IMR-90 (cell line): Measurements from ENCODE around the gene TMEM184B. TPM values are rescaled to one million over a fixed set of nuclear protein-coding genes. Genes with fewer than 3 reads are reported as not detected.

Source experiments
- ATAC-seq: fragments of 200-7000 bp; cut with Tn5 transposase; 2 replicates; pipeline ENCODE4 v1.9.1; 2020; ENCODE audit warnings: low read depth, mild to moderate bottlenecking, moderate library complexity
- BruUV-seq: library from RNA; stranded (reverse); fragments of 400-500 nt; replicated peaks from 2 replicates; lab custom pipeline; 2021; lab: Mats Ljungman, UMichigan
- CTCF ChIA-PET: fragments of 300-600 bp; formaldehyde crosslinking; extraction: SDS; loops from one replicate; lab custom pipeline; 2021; ENCODE audit warnings: antibody characterized with exemption; lab: Yijun Ruan, JAX
- POLR2A ChIA-PET: fragments of 300-600 bp; sonication (Branson Sonifier 250); formaldehyde crosslinking; loops from one replicate; lab custom pipeline; 2022; ENCODE audit warnings: antibody characterized with exemption; ENCODE audit not compliant: unreplicated experiment; lab: Charles Lee
- DNase-seq: peaks from one replicate; pipeline ENCODE4 v3.0.0; 2013
- H2AFZ ChIP-seq: replicated peaks from 2 replicates; pipeline ENCODE3; 2013; ENCODE audit warnings: low read length, mild to moderate bottlenecking; ENCODE audit not compliant: poor library complexity
- H2AK5ac ChIP-seq: 2 replicates; pipeline ENCODE4 v1.6.1; 2013; ENCODE audit warnings: low read depth, low read length, inconsistent platforms
- H2AK9ac ChIP-seq: replicated peaks from 2 replicates; pipeline ENCODE3; 2013; ENCODE audit warnings: mild to moderate bottlenecking, low read depth, low read length, moderate library complexity; ENCODE audit not compliant: poor library complexity
- H2BK120ac ChIP-seq: 2 replicates; pipeline ENCODE4 v1.6.1; 2013; ENCODE audit warnings: low read depth, low read length, inconsistent platforms
- H2BK15ac ChIP-seq: 3 replicates; pipeline ENCODE4 v1.6.1; 2013; ENCODE audit warnings: low read depth, low read length, inconsistent platforms
- H2BK20ac ChIP-seq: 2 replicates; pipeline ENCODE4 v1.6.1; 2013; ENCODE audit warnings: low read depth, mild to moderate bottlenecking, inconsistent platforms, low read length, moderate library complexity
- H2BK5ac ChIP-seq: 2 replicates; pipeline ENCODE4 v1.6.1; 2013; ENCODE audit warnings: mild to moderate bottlenecking, low read depth, low read length, inconsistent platforms; ENCODE audit not compliant: poor library complexity, severe bottlenecking
- H3K14ac ChIP-seq: replicated peaks from 2 replicates; pipeline ENCODE4 v1.6.1; 2013; ENCODE audit warnings: low read depth, low read length, inconsistent platforms
- H3K18ac ChIP-seq: 2 replicates; pipeline ENCODE4 v1.6.1; 2013; ENCODE audit warnings: low read depth, low read length, control low read depth
- H3K23ac ChIP-seq: 2 replicates; pipeline ENCODE4 v1.6.1; 2013; ENCODE audit warnings: low read depth, low read length, inconsistent platforms
- H3K27ac ChIP-seq: 2 replicates; pipeline ENCODE4 v1.5.1; 2013; ENCODE audit warnings: mild to moderate bottlenecking, control low read depth, low read length; ENCODE audit not compliant: insufficient read depth
- H3K27me3 ChIP-seq: 2 replicates; pipeline ENCODE4 v1.6.1; 2013; ENCODE audit warnings: low read length; ENCODE audit not compliant: control insufficient read depth, insufficient read depth
- H3K36me3 ChIP-seq: 2 replicates; pipeline ENCODE4 v1.6.1; 2013; ENCODE audit warnings: low read length, mixed read lengths; ENCODE audit not compliant: control insufficient read depth, insufficient read depth
- H3K4ac ChIP-seq: 2 replicates; pipeline ENCODE4 v1.6.1; 2013; ENCODE audit warnings: low read depth, low read length, inconsistent platforms
- H3K4me1 ChIP-seq: 2 replicates; pipeline ENCODE4 v1.6.1; 2013; ENCODE audit warnings: low read length, mixed read lengths; ENCODE audit not compliant: control insufficient read depth, insufficient read depth
- H3K4me2 ChIP-seq: 2 replicates; pipeline ENCODE4 v1.6.1; 2013; ENCODE audit warnings: low read depth, mild to moderate bottlenecking, control low read depth, low read length, moderate library complexity
- H3K4me3 ChIP-seq: 2 replicates; pipeline ENCODE4 v1.5.1; 2013; ENCODE audit warnings: low read depth, mild to moderate bottlenecking, control low read depth, low read length, moderate library complexity; ENCODE audit not compliant: insufficient read depth
- H3K56ac ChIP-seq: 2 replicates; pipeline ENCODE4 v1.6.1; 2013; ENCODE audit warnings: low read length, inconsistent platforms; ENCODE audit not compliant: insufficient read depth; ENCODE audit errors: extremely low read depth
- H3K79me1 ChIP-seq, 2 experiments: 2 replicates each; pipeline ENCODE4 v1.6.1; 2013; ENCODE audit warnings: low read length in 2 of 2, inconsistent platforms in 1 of 2, low read depth in 1 of 2
- H3K9ac ChIP-seq: 2 replicates; pipeline ENCODE4 v1.6.1; 2013; ENCODE audit warnings: low read depth, low read length, control low read depth
- H3K9me1 ChIP-seq: 2 replicates; pipeline ENCODE4 v1.6.1; 2013; ENCODE audit warnings: low read length, inconsistent platforms; ENCODE audit not compliant: insufficient read depth
- H3K9me3 ChIP-seq: 2 replicates; pipeline ENCODE4 v1.6.1; 2013; ENCODE audit warnings: low read length; ENCODE audit not compliant: control insufficient read depth, insufficient read depth
- H4K20me1 ChIP-seq: 2 replicates; pipeline ENCODE4 v1.6.1; 2013; ENCODE audit warnings: low read length, inconsistent platforms; ENCODE audit not compliant: insufficient read depth
- H4K5ac ChIP-seq: 2 replicates; pipeline ENCODE4 v1.6.1; 2013; ENCODE audit warnings: mild to moderate bottlenecking, low read depth, low read length, control low read depth
- H4K8ac ChIP-seq, 2 experiments: 2 replicates each; pipeline ENCODE4 v1.6.1; 2013; ENCODE audit warnings: low read depth in 2 of 2, low read length in 2 of 2, control low read depth in 1 of 2, inconsistent platforms in 1 of 2
- H4K91ac ChIP-seq: 2 replicates; pipeline ENCODE4 v1.6.1; 2013; ENCODE audit warnings: low read depth, low read length, inconsistent platforms; ENCODE audit not compliant: insufficient read depth
- RFX5 ChIP-seq: IDR thresholded peaks from 2 replicates; pipeline ENCODE4 v1.8.0; 2012; ENCODE audit warnings: low read depth, mild to moderate bottlenecking, low read length, moderate library complexity
- WGBS, 2 experiments: methylation state at CpG; one replicate each; pipeline versions ENCODE4 v1.1.5 to v1.1.7; 2013; ENCODE audit warnings: missing lambda C conversion rate in 2 of 2; ENCODE audit not compliant: insufficient read length in 1 of 2; ENCODE audit errors: extremely low coverage in 2 of 2; 5-methylcytosine and 5-hydroxymethylcytosine counted together
- dilution Hi-C: fragments of 300-500 bp; cut with HindIII; formaldehyde crosslinking; loops from one replicate; pipeline ENCODE4 v1.14.3; 2018; ENCODE audit warnings: low sequenced_read_pairs; ENCODE audit not compliant: unreplicated experiment
- in situ Hi-C: fragments of 300-500 bp; cut with MboI; formaldehyde crosslinking; loops from 3 replicates; pipeline ENCODE4 v1.14.3; 2019; ENCODE audit warnings: low sequenced_read_pairs, inconsistent platforms, mixed read lengths
- intact Hi-C: fragments of 100-400 bp; cut with micrococcal nuclease; formaldehyde crosslinking; loops from 2 replicates; pipeline ENCODE4 v1.10.0; 2022
- polyA plus RNA-seq, 3 experiments: library from polyadenylated mRNA; depleted of rRNA; stranded (reverse); fragments of >200 nt; gene quantifications; 2 replicates each; pipeline ENCODE4 v1.2.3, GENCODE V29; 2012; ENCODE audit warnings: low replicate concordance in 1 of 3
- total RNA-seq: library from RNA; depleted of rRNA; stranded (reverse); fragments of >200 nt; gene quantifications from 2 replicates; pipeline ENCODE4 v1.2.3, GENCODE V29; 2012
- TF ChIP-seq, protein P1 (sequence below): conservative IDR thresholded peaks from 2 replicates; pipeline ENCODE4 v1.5.1; 2012; ENCODE audit warnings: mild to moderate bottlenecking, low read depth, low read length, improper control_type of control experiment

TMEM184B gene
- total and polyA plus RNA-seq, 2 of the 4 experiments (the other 2 are of a cell fraction): 9.1 to 81.1 TPM

DNA sequence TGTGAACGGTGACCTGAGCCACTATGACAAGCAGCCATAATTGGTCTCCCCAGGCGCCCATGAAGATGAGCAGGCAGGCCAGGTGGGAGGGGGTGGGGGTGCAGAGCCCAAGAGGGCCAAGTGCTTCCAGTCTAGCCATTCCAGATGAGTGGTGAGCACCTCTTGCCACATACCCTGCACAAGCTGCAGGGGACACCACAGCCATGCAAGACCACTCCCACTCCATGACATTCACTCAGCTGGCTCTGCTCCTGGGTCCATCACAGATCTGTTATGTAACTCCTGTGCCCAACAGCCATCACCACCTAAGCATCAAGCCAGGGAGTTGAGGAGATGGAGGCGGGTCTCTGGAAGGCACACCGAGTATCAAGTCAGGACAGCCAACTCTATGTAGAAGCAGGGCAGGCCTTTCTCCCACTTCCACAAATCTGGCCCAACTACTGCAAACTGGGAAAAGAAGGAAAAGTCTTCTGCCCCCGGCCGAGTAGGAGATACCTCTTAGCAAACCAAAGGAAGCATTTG is 8.4 kb downstream of the TMEM184B start:
- DNase-seq (no peak), ATAC-seq (no peak)
- Histone ChIP-seq H2BK15ac (no peak overlapping the region), H3K4ac (no peak overlapping the region), H3K27ac (no peak overlapping the region), H3K79me1 (peaks cover 6 to 94% of the 10 kb centered on the region in 2 experiments; a peak in 3 of 4 replicates), H2AK5ac (no peak overlapping the region; the same call in 1 of the 2 replicates), H3K18ac (no peak overlapping the region), H4K5ac (no peak overlapping the region), H3K14ac (no peak overlapping the region), H3K27me3 (no peaks in the 10 kb centered on the region), H3K9me1 (peaks cover 49% of the 10 kb centered on the region), H3K4me2 (no peak overlapping the region), H3K23ac (no peak overlapping the region), H2BK120ac (no peak overlapping the region), H3K9ac (no peak overlapping the region), H2BK5ac (no peak overlapping the region), H3K4me3 (no peak overlapping the region), H4K91ac (no peak overlapping the region), H3K56ac (no peak overlapping the region), H2AFZ (no peak overlapping the region), H2AK9ac (no peak overlapping the region), H4K8ac (no peak overlapping the region), H3K9me3 (no peaks in the 10 kb centered on the region), H3K4me1 (peaks cover 24% of the 10 kb centered on the region), H3K36me3 (peaks cover 8% of the 10 kb centered on the region), H4K20me1 (peaks cover 96% of the 10 kb centered on the region), H2BK20ac (no peak overlapping the region)
- no peak for TF ChIP-seq RFX5
- TF ChIP-seq, protein P1, sequence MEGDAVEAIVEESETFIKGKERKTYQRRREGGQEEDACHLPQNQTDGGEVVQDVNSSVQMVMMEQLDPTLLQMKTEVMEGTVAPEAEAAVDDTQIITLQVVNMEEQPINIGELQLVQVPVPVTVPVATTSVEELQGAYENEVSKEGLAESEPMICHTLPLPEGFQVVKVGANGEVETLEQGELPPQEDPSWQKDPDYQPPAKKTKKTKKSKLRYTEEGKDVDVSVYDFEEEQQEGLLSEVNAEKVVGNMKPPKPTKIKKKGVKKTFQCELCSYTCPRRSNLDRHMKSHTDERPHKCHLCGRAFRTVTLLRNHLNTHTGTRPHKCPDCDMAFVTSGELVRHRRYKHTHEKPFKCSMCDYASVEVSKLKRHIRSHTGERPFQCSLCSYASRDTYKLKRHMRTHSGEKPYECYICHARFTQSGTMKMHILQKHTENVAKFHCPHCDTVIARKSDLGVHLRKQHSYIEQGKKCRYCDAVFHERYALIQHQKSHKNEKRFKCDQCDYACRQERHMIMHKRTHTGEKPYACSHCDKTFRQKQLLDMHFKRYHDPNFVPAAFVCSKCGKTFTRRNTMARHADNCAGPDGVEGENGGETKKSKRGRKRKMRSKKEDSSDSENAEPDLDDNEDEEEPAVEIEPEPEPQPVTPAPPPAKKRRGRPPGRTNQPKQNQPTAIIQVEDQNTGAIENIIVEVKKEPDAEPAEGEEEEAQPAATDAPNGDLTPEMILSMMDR: no peak
- ChIA-PET POLR2A (no interaction called here), CTCF (no interaction called here)
- dilution Hi-C loops (no loop called here), in situ Hi-C loops (no loop called here), intact Hi-C loops (no loop called here)
- BruUV-seq: no TSS peak
- no CpG with 5 or more reads among the region's 6 CpGs for WGBS, 2 experiments
